HFFc6 (cell line): ENCODE data around the gene CAPN12. TPM values are rescaled to one million over a fixed set of nuclear protein-coding genes. Genes with fewer than 3 reads are reported as not detected.
"Not testable (repeated sequence)": the region's sequence is repeated elsewhere in the genome, so short reads cannot be mapped to it uniquely, and the experiment has no call there.

Source experiments
- DNase-seq: peaks from one replicate; pipeline ENCODE4 v3.0.0-alpha.2; 2018
- H3K27ac Mint-ChIP-seq: 2 replicates; pipeline ENCODE4 v1.8.0; 2020; ENCODE audit warnings: mild to moderate bottlenecking, mixed read lengths
- H3K27me3 Mint-ChIP-seq: 2 replicates; pipeline ENCODE4 v1.8.0; 2021; ENCODE audit warnings: mild to moderate bottlenecking, moderate library complexity, mixed read lengths; ENCODE audit not compliant: insufficient read depth
- H3K36me3 Mint-ChIP-seq: 2 replicates; pipeline ENCODE4 v1.8.0; 2021; ENCODE audit warnings: low read depth, mixed read lengths
- H3K4me1 Mint-ChIP-seq: 2 replicates; pipeline ENCODE4 v1.8.0; 2020; ENCODE audit warnings: low read depth, mixed read lengths
- H3K4me3 Mint-ChIP-seq: 2 replicates; pipeline ENCODE4 v1.8.0; 2020; ENCODE audit warnings: mild to moderate bottlenecking, moderate library complexity, mixed read lengths
- H3K9me3 Mint-ChIP-seq: 2 replicates; pipeline ENCODE4 v1.8.0; 2020; ENCODE audit warnings: mild to moderate bottlenecking, mixed read lengths
- CTCF ChIP-seq: fragments of 200-600 bp; sonication (generic); IDR thresholded peaks from 2 replicates; pipeline ENCODE4 v1.5.0; 2021; ENCODE audit warnings: antibody characterized with exemption, mild to moderate bottlenecking
- long read RNA-seq: library from polyadenylated mRNA; unstranded; transcript quantifications from one replicate; pipeline ENCODE4 v2.0.0, GENCODE V29; 2019
- total RNA-seq, 6 experiments: library from RNA; stranded (reverse); fragmentation: NEBNext Ultra II Directional; extraction: Animal tissue kit (Norgen Biotek cat#: 25700); gene quantifications; 2 replicates in 1 of 6; 3 replicates in 5 of 6; pipeline ENCODE4 v1.2.3, GENCODE V29; 2021

CAPN12 gene
- under 1 TPM; 0.09 to 0.45 (median 0.19) TPM for total RNA-seq
- long read RNA-seq, partial matches to known transcripts = 0 of 10 reads
- long read RNA-seq, other reads (novel, unspliced or antisense) = 10 of 10 reads

GRCh38 chr19:38744298-38744681, at the start of gene CAPN12:
Gene CAPN12, minus strand, starts transcription at chr19:38744474. Its CDS starts 309 bp downstream, at chr19:38744165.
- DNase-seq = no peak
- Mint-ChIP-seq H3K4me3 (no peak within 1 kb of the TSS), H3K27ac (no peak within 1 kb of the TSS), H3K9me3 (no peaks in the 10 kb centered on the region), H3K27me3 (peaks cover 2% of the 10 kb centered on the region), H3K4me1 (no peaks in the 10 kb centered on the region), H3K36me3 (no peaks in the 10 kb centered on the region)
- TF ChIP-seq CTCF = no peak

GRCh38 chr19:38793671-38794070, 49.4 kb upstream of the CAPN12 start:
- Mint-ChIP-seq H3K4me3 (no peak overlapping the region), H3K36me3 (no peaks in the 10 kb centered on the region), H3K4me1 (peaks cover 8% of the 10 kb centered on the region), H3K27me3 (peaks cover 2% of the 10 kb centered on the region; the same call in 1 of the 2 replicates), H3K9me3 (no peaks in the 10 kb centered on the region), H3K27ac (no peak overlapping the region)
- no peak for TF ChIP-seq CTCF
- DNase-seq = no peak

- TF ChIP-seq CTCF = no peak
- H3K9me3 Mint-ChIP-seq = no peaks in the 10 kb centered on the region
- peaks cover 8% of the 10 kb centered on the region for H3K4me1 Mint-ChIP-seq
- DNase-seq = peak; percentile 9
- peak overlapping the region; percentile 18; the same call in 1 of the 2 replicates for H3K4me3 Mint-ChIP-seq
- peak overlapping the region; percentile 4; the same call in 1 of the 2 replicates for H3K27ac Mint-ChIP-seq
- peaks cover 2% of the 10 kb centered on the region; the same call in 1 of the 2 replicates for H3K27me3 Mint-ChIP-seq
- H3K36me3 Mint-ChIP-seq = no peaks in the 10 kb centered on the region
These were observed 48.9 kb upstream of the CAPN12 start for GRCh38 chr19:38793177-38793576.

- Mint-ChIP-seq H3K9me3 (no peaks in the 10 kb centered on the region), H3K36me3 (no peaks in the 10 kb centered on the region), H3K27me3 (peaks cover 3% of the 10 kb centered on the region; the same call in 1 of the 2 replicates), H3K4me3 (peak overlapping the region; percentile 18; the same call in 1 of the 2 replicates), H3K27ac (no peak overlapping the region), H3K4me1 (peaks cover 8% of the 10 kb centered on the region)
- TF ChIP-seq CTCF = peak; percentile 43
- no peak for DNase-seq
These were observed 48.2 kb upstream of the CAPN12 start for GRCh38 chr19:38792250-38793111.

- H3K36me3 Mint-ChIP-seq, DNase-seq, H3K9me3 Mint-ChIP-seq, H3K4me1 Mint-ChIP-seq, H3K27ac Mint-ChIP-seq, H3K27me3 Mint-ChIP-seq, H3K4me3 Mint-ChIP-seq: not testable (repeated sequence)
These were observed 47.3 kb upstream of the CAPN12 start for GRCh38 chr19:38791451-38792064.

GRCh38 chr19:38790507-38791403, 46.5 kb upstream of the CAPN12 start:
- H3K27me3 Mint-ChIP-seq, H3K9me3 Mint-ChIP-seq, H3K4me3 Mint-ChIP-seq, H3K4me1 Mint-ChIP-seq, H3K27ac Mint-ChIP-seq, H3K36me3 Mint-ChIP-seq, DNase-seq: not testable (repeated sequence)
